Pons (tissue), 1 donor: ENCODE measurements around the gene TEX13B.
"Not testable (repeated sequence)": the region's sequence is repeated elsewhere in the genome, so short reads cannot be mapped to it uniquely, and the experiment has no call there.

Experiments
- DNase-seq: peaks from one replicate; pipeline ENCODE4 v3.0.0-alpha.2; 2016; ENCODE audit warnings: low spot score

Gene TEX13B, protein sequence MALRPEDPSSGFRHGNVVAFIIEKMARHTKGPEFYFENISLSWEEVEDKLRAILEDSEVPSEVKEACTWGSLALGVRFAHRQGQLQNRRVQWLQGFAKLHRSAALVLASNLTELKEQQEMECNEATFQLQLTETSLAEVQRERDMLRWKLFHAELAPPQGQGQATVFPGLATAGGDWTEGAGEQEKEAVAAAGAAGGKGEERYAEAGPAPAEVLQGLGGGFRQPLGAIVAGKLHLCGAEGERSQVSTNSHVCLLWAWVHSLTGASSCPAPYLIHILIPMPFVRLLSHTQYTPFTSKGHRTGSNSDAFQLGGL

DNA sequence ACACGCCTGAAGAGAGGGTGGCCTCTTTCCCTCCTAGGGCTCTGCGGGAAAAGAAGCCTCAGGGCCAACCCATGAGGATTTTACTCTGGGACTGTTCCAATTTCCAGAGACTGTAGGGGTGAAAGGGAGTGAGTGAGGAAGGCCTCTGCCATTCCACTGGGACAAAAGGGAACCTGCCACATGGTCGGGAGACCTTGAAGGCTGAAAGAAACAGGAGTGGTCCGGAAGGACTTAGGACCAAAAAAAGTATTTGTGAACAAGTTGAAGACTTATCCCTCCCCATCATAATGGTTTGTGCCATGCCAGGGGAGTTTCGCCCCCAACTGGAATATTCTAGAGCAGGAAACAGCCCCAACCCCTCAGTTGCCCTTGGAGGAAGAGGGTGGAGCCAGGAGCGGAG, at the start of gene TEX13B:
TSS of gene TEX13B (minus strand) at position 15 of the 400 bp plus-strand sequence. CDS start 243 bp downstream, outside the sequence.
- DNase-seq, result no peak

DNA sequence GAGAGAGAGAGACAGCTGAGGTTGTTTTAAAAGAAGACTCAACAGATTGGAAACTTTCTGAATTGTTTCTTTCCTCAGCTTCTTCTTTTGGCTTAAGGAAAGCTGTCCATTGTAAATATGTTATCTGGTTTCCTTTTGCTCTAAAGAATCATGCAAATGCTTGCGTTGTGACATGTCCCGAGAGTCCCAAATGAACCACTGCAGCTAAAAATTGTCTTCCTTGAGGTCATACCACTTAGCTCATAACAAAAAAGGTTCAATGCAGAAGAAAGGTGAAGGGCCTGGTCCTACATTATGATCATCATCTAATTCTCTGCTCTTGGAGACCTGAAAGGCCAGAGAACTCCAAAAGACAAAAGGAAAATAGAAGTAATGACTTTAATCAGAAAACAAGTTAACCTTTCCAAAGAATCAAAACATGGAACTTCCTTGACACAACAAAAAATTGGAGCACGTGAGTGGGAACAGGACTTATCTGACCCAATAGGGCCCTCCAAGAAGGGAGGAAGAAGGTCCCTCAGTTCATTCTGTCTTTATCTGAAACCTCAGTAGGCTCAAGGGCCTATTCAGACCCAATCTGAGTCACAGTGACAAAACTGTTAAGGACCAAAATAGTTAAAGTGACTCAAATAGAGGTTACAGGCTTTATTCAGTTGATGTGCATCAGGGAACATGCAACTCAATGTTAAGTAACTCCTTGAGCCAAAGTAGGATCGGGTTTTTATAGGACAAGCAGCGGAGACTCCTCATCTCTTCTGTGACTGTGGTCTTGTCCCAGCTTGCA, 48.0 kb upstream of the TEX13B start:
- no peak for DNase-seq

DNA sequence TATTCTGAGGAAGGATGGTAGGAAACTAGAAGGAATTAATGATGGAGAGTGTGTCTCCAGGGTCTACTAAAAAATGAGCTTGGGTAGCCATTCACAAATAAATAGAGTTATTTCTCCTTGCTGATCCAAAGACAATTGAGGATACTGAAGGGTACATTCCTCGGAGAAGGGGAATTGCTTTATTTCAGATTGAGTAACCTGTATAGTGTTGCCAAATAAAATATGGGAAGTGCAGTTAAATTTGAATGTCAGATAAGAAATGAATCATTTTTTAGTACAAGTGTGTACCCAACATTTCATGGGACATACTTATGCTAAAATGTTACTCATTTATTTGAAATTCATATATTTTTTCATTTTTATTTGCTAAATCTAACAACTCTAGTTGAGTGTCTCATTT, 46.7 kb upstream of the TEX13B start:
- no peak for DNase-seq

DNA sequence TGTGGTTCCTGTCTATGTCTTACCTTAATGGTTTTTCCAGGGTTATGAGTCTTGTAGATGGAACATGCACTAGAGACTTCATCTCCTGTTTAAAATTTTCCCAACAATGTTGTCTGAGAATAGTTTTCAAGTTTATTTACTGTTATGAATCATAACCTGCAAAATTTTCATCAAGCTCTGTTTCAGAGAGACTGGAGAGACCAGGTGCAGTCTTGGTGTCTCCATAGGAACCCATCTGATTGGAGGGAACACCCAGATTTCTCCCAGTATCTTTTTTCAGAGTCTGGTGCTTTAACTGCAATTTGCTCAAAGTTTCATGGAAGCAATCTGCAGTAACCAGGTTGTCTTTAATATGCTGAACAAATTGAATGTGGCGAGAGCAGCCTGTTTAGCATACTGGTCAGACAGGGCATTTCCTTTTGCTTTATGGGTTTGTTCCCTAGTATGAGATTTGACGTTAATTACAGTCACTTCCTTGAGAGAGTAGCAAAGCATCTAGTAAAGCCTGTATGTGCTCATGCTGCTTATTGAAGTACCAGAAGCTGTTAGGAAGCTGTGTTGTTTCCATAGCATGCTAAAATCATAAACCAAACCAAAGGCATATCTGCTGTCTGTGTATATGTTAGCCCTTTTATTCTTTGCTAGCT, 43.9 kb upstream of the TEX13B start:
- no peak for DNase-seq

DNA sequence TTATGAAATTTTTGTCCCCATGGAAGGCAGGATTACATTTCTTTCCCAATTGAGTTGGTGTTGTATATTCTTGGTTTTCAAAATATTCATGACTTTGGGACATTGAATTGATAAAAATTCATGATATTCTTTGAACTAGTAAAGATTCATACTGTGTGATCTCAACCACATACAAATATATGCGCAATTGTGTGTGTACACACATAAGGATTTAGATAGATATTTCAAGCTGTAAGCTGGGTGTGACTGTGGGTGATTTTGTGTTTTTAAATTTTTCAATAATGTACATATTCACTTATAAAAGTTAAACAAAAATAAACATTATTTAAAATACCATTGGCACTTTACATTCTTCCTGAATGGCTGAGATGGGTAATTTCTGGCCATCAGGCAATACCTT, 43.2 kb upstream of the TEX13B start:
- DNase-seq, result no peak

DNA sequence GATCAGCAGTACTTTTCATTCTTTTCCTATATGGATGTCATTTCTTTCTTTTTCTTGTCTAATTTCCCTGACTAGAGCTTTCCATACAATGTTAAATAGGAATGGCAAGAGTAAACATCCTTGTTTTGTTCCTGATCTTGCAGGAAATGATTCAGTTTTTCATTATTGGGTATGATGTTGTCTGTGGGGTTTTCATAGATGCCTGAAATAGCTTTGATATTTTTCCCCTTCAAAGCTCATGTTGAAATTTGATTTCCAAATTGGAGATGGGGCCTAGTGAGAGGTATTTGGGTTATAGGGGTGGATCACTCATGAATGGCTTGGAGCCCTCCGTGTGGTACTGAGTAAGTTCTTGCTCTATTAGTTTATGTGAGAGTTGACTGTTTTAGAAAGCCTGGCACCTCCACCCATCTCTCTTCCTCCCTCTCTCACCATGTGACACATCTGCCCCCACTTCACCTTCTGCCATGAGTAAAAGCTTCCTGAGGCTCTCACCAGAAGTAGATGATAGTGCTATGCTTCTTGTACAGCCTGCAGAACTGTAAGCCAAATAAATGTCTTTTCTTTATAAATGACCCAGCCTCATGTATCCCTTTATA, 40.4 kb upstream of the TEX13B start:
- no peak for DNase-seq

DNA sequence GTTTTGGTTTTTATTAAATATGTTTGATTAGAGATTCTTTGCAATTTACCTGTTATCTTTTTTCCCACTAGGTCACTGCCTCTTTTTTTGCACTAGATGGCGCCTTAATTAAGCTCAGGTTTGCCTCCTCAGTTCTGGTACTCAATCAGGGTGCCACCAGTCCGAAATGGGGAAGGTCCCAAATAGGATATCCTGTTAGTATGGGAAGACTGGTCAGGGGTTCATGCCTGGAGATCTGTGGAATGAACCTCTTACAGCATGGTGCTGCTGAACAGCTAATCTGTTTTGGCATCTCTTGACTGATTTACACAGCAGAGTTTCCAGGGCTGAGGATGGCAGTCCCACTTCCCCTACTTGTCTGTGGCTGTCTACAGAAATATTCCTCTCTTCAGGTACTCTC, 38.5 kb upstream of the TEX13B start:
- no peak for DNase-seq

DNA sequence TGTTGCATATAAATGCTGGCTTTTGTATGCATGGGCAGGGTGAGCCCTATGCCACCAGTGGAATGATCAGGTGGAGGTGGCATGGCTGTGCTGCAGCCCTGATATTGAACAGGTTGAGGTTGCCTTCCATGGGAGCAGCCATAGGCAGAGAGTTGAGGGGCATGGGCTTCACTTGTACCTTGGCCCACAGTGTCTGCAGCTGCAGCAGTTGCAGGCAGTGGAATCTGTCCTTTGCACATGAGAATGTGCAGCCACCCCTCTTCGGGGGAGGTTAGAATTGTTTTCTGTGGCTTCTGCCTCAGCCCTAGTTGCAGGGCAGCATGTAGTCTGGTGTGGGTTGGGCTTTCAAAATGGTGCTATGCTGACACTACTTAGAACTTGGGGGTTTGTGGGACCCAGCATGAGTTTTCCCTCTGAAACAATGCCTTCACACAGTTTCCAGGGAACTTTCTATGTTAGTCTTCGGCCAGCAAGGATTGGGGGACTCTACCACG, 37.3 kb upstream of the TEX13B start:
- DNase-seq, result no peak

DNA sequence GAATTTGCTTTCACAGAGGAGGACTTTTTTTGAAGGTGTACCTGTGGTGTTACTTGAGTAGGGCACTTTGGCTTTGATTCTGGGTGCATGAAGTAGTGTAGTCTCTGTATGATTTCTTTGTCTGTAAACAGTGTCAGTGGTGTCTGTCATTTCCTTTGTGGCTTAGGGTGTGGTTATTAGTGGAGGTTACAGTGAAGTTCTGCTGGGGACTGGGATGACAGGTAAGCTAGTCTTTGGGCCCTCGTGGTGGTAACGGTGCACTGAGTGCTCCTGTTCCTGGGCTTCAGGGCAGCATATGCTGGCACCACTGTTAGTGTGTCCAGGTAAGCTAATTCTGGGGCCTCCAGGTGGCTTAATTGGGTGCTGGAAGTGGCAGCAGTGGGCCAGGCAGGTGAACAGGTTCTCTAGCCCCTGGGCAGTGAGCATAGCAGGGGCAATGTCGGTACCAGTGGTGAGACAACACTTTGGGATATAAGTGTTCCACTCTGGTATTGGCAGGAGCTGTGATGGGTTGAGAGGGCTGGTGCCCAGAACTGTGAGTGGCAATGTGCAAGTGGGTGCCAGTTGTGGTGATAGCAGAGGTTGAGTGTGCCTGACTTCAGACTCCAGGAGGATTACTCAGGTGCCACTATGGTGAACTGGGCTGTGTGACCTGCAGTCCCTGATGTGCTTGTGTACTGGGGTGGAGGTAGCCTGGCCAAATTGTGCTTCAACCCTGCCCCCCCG, 36.6 kb upstream of the TEX13B start:
- no peak for DNase-seq

DNA sequence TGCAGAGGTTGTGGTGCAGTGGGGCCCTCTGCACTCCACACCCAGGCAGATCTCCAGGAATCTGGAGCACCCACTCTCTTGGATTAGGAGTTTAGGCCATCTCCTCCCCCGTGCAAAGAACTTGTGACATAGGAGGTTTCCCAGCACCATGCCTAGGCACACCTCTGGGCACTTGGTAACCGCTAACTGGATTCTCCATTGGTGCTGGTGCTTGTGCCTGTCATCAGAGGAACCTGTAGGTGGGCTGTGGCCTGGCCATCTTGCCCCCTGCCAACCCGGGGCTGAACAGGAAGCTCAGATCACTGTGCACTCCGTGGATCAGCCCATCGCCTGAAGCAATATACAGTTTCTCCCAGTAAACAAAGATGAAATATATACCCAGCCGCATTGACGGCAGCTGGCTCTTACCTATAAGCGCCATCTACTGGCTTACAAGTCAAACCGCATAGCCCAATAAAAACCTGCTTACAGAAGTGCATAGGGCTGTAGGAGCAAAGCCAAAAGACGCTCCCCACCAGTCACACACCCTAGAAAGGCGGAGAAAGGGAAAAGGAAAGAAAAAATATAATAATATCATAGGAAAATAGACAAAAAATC, 19.1 kb upstream of the TEX13B start:
- DNase-seq, result no peak

DNA sequence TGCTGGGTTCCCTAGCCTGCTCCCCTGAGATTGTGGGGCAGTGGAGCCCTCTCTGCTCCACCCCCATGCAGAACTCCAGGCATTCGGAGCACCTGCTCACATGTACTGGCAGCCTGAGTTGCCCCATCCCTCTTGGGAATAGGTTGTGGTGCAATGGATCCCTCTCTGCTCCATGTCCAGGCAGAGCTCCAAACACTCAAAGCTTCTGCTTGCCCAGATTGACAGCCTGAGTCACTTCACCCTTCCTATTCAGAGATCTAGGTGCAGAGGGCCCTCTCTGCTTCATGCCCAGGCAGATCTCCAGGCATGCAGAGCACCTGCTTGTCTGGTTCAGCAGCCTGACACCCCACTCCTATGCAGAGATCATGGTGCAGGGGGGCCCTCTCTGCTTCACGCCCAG, 18.6 kb upstream of the TEX13B start:
- no peak for DNase-seq

DNA sequence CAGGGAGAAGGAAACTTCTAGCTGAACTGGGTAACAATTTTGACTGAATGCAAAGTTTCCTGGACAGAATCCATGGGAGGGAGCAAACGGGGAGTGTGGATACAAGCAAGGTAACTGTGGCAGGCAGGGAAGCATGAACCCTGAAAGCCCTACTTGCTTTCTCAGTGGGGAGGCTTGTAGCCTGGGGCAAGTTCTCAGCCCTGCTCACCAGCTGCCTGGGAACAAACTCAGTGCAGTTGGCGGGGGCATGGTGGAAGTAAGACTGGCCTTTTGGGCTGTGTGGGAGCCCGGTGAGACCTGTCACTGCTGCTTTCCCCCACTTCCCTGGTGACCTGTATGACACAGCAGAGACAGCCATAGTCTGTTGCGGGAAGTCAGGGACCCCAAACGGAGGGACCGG, 14.0 kb upstream of the TEX13B start:
- DNase-seq, result no peak

DNA sequence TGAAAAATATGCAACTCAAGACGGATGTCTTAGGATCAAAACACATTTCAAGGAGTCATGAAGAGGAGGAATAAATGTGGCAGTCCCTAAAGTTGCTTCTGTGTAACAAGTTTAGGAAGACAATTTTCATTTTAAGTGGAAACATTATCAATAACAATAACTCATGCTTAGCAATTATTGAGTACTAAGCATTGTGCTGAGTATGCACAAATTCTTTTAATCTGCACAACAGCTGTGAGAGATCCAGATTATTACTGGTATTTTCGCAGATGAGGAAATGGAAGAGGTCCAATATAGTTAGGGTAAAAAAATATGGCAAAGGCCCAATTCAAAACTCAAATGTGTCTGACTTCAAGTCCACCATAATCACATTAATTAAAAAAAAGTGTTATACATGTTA, 2.9 kb upstream of the TEX13B start:
- no peak for DNase-seq

DNA sequence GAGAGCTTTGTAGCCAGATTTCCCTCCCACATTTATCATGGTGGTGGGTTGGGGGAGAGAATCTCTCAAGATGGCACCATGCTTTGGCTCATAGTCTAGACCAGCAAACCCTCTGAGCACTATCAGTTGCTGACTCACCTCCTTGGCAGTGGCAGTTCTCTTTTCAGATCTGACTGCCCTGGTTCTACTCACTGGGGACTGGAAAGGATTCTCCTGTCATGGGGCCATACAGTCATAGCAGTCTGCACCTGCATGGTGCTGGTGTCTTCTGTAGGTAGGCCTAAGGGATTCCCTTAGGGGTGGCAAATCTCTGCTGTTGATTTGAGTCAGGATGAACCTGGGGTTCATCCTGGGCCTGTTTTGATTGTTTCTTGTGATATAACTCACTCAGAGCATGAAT, 2.6 kb downstream of the TEX13B start:
- no peak for DNase-seq

DNA sequence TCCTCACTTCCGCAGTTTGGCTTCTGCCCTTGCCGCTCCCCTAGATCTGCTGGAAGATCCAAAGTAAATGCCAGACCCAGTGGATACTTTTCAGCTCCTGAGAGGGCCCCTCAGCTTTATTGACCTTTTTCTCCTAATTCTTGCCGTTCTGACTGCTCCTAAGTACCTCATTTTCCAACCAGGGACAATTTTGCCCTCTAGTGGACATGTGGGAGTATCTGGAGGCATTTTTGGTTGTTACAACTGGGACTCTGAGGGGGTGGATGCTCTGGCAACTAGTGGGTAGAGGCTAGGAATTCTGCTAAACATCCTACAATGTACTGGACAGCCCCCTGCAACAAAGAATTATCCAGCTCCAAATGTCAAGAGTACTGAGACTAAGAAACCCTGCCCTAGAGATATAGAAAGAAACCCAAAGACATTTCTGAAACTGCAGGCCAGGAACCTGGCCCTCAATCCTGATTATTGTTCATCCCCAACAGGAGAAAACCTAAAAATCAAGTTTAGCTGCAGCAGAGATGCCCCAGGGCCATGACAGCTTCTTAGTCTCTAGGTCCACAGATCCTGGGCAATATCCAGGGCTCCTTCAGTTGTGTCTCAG, 3.4 kb downstream of the TEX13B start:
- DNase-seq, result peak; percentile 17

DNA sequence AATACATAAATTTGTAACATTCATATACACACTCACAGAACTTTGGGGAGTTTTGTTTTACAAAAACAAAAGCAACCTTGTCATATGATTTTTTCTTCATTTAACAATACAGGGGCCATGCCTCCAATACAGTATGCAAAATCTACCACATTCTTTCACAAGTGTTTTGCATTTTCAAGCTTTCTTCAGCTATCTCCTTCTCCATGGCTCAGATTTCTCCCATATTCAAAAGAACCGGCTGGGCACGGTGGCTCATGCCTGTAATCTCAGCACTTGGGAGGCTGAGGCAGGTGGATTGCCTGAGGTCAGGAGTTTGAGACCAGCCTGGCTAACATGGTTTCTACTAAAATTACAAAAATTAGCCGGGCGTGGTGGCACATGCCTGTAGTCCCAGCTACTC, 4.1 kb downstream of the TEX13B start:
- DNase-seq, result no peak

DNA sequence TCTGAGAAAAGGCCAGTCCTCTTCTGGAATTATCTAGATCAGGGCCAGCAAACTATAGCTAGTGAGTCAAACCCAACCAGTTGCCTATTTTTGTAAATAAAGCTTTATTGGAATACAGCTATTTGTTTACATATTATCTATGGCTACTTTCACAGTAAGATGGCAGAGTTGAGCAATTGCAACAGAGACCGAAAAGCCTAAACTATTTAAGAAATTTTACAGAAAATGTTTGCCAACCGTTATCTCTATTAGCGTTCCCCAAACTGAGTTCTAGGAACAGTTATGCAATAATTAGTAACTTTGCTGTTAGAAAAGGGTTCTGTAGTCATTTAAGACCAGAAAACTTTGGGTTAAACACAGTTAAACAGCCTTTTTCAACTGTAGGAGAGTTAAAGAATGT, 10.5 kb downstream of the TEX13B start:
- no peak for DNase-seq

DNA sequence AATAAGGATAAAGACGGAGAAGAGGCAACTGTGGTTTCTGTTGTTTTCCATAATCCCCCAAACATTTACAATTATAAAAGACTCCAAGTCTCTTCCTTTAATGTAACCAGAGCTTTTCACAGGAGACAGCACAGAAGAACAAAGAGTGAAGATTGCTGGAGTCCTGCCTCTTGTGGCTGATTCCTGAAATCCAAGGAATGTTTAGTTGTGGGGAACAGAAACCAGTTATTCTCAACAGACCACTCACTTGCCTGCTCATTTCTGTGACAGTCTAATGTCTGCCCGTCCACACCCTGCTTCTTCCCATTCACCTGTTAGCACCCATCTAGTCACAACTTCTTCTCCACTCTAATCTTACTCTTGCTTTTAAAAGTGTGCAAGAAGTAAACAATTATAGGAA, 12.1 kb downstream of the TEX13B start:
- DNase-seq, result no peak

DNA sequence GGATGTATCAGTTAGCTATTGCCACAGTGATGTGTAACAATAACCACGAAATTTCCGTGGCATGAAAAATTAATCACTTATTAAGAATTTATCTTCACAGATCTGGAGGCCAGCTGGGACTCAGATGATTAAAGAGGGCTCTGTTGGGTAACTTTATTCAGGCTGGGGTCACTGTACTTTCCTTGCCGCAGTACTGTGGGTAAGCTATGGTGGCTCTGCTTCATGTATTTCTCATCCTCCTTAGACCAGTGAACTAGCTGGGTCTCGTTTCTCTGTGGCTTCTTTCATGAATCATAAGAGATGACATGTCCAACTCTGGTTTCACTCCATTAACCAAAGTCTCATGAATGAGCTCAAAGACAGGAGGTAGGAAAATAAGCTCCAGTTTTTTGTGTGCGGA, 13.5 kb downstream of the TEX13B start:
- no peak for DNase-seq

DNA sequence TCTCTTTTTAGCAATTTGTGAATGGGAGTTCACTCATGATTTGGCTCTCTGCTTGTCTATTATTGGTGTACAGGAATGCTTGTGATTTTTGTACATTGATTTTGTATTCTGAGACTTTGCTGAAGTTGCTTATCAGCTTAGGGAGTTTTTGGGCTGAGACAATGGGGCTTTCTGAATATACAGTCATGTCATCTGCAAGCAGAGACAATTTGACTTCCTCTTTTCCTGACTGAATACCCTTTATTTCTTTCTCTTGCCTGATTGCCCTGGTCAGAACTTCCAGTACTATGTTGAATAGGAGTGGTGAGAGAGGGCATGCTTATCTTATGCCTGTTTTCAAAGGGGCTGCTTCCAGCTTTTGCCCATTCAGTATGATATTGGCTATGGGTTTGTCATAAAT, 26.8 kb downstream of the TEX13B start:
- not testable (repeated sequence) for DNase-seq

DNA sequence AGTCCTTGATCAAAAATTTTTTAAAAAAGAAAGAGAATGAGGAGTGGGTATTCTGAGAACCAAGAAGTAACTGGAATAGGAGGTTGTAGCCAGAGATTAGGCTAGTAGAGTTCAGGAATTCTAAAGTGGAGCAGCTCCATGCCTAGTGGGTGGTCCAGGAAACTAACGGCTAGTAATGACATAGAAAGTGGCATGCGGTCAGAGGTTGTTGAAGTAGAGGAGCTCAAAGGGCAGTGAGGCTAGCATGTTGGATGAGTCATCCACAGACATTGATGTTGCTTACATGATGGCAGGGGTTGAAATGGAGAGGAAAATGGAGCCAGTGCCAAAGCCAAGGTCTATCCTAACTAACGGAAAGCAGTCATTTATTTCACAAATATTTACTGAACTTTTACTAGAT, 42.1 kb downstream of the TEX13B start:
- no peak for DNase-seq
